NCI-H524 treated with DMSO at 0.1 percent for 48 hours (cell line): ENCODE results near the gene SPART.
"Not testable (repeated sequence)": the region's sequence is repeated elsewhere in the genome, so short reads cannot be mapped to it uniquely, and the experiment has no call there.

ENCODE experiments used
- DNase-seq: peaks from one replicate; lab custom pipeline; 2025; lab: John Stamatoyannopoulos, UW

SPART gene

GRCh38 chr13:36319793-36320192 is 26.4 kb downstream of the SPART start:
- DNase-seq, result not testable (repeated sequence)

- DNase-seq, result no peak
These were observed 32.9 kb downstream of the SPART start for GRCh38 chr13:36313047-36313969.

GRCh38 chr13:36310417-36311108 is 35.6 kb downstream of the SPART start:
- no peak for DNase-seq

GRCh38 chr13:36302289-36302688 is 43.9 kb downstream of the SPART start:
- no peak for DNase-seq

- DNase-seq, result not testable (repeated sequence)
These were observed 46.7 kb downstream of the SPART start for GRCh38 chr13:36299469-36299868.

- no peak for DNase-seq
These were observed 47.6 kb downstream of the SPART start for GRCh38 chr13:36298535-36299068.

- peak; percentile 11 for DNase-seq
These were observed 48.5 kb downstream of the SPART start, which contains the start of gene CCDC169 for GRCh38 chr13:36297366-36298338. TSS of gene CCDC169 (minus strand) at chr13:36297814. CDS start at chr13:36297719, 95 bp downstream.

GRCh38 chr13:36294096-36294495 is 52.1 kb downstream of the SPART start:
- no peak for DNase-seq

- no peak for DNase-seq
These were observed 52.7 kb downstream of the SPART start for GRCh38 chr13:36293497-36293896.

GRCh38 chr13:36288794-36289391 is 57.3 kb downstream of the SPART start:
- no peak for DNase-seq

- no peak for DNase-seq
These were observed 60.2 kb downstream of the SPART start for GRCh38 chr13:36286006-36286405.

GRCh38 chr13:36282821-36283432 is 63.3 kb downstream of the SPART start:
- DNase-seq, result peak; percentile 5

- no peak for DNase-seq
These were observed 70.8 kb downstream of the SPART start for GRCh38 chr13:36275190-36276002.

- no peak for DNase-seq
These were observed 72.8 kb downstream of the SPART start for GRCh38 chr13:36273431-36273830.

GRCh38 chr13:36261976-36262375 is 84.2 kb downstream of the SPART start:
- no peak for DNase-seq

- no peak for DNase-seq
These were observed 85.2 kb downstream of the SPART start for GRCh38 chr13:36261011-36261410.

- DNase-seq, result no peak
These were observed 86.6 kb downstream of the SPART start for GRCh38 chr13:36259361-36260137.

GRCh38 chr13:36258831-36259230 is 87.4 kb downstream of the SPART start:
- DNase-seq, result no peak
